HCT116 (cell line): Measurements from ENCODE around the gene PNP. TPM values are rescaled to one million over a fixed set of nuclear protein-coding genes. Genes with fewer than 3 reads are reported as not detected.

ENCODE experiments used
- ATAC-seq: fragments of 200-7000 bp; cut with Tn5 transposase; 2 replicates; pipeline ENCODE4 v1.9.1; 2020; ENCODE audit warnings: mild to moderate bottlenecking, moderate library complexity
- BruUV-seq: library from RNA; stranded (reverse); fragments of 400-500 nt; replicated peaks from 2 replicates; lab custom pipeline; 2021; lab: Mats Ljungman, UMichigan
- CTCF ChIA-PET: fragments of 300-600 bp; sonication (Branson Sonifier 250); formaldehyde crosslinking; loops from one replicate; lab custom pipeline; 2021; ENCODE audit warnings: antibody characterized with exemption; lab: Charles Lee
- POLR2A ChIA-PET: fragments of 300-600, 350-600 bp; sonication (Branson Sonifier 250); formaldehyde crosslinking; loops from one replicate; lab custom pipeline; 2021; ENCODE audit warnings: antibody characterized with exemption; lab: Charles Lee
- RAD21 ChIA-PET, 2 experiments: fragments of 300-600 bp; sonication (Branson Sonifier 250); formaldehyde crosslinking; loops; one replicate each; lab custom pipeline; 2023; ENCODE audit warnings: low total read pairs in 2 of 2; ENCODE audit not compliant: uncharacterized antibody in 2 of 2, unreplicated experiment in 2 of 2, low non-redundant PET in 1 of 2; lab: Charles Lee
- DNase-seq: peaks from one replicate; pipeline ENCODE4 v3.0.0-alpha.2; 2010; ENCODE audit warnings: low read depth, low spot score
- H2AFZ ChIP-seq: fragments of 200-600 bp; shearing (Covaris generic), sonication (generic); 2 replicates; pipeline ENCODE4 v1.6.1; 2017; ENCODE audit warnings: low read depth, mixed run types, mixed read lengths, antibody characterized with exemption, low read length; ENCODE audit not compliant: poor library complexity, severe bottlenecking
- H3K27ac ChIP-seq: 2 replicates; pipeline ENCODE4 v1.5.1; 2012; ENCODE audit warnings: low read depth, low read length
- H3K27me3 ChIP-seq: fragments of 200-600 bp; sonication (generic); 2 replicates; pipeline ENCODE4 v1.6.1; 2016; ENCODE audit warnings: mixed run types, low read length, mixed read lengths; ENCODE audit not compliant: insufficient read depth
- H3K36me3 ChIP-seq, 2 experiments: fragments of 200-500 bp in 1 of 2; fragments of 200-600 bp in 1 of 2; sonication (Bioruptor generic) in 1 of 2; sonication (generic) in 1 of 2; 2 replicates each; pipeline versions ENCODE4 v1.5.1 to v1.6.1; 2014 to 2016; ENCODE audit warnings: low read length in 2 of 2, inconsistent platforms in 1 of 2, mixed read lengths in 1 of 2, mixed run types in 1 of 2; ENCODE audit not compliant: insufficient read depth in 2 of 2, control insufficient read depth in 1 of 2
- H3K4me1 ChIP-seq, 2 experiments: fragments of 200-600 bp in 1 of 2; sonication (generic) in 1 of 2; 2 replicates each; pipeline versions ENCODE4 v1.5.1 to v1.6.1; 2012 to 2017; ENCODE audit warnings: low read length in 2 of 2, inconsistent platforms in 1 of 2, mild to moderate bottlenecking in 1 of 2, mixed read lengths in 1 of 2, mixed run types in 1 of 2, moderate library complexity in 1 of 2; ENCODE audit not compliant: insufficient read depth in 2 of 2, control insufficient read depth in 1 of 2
- H3K4me2 ChIP-seq: fragments of 200-600 bp; sonication (generic); 2 replicates; pipeline ENCODE4 v1.6.1; 2017; ENCODE audit warnings: mixed run types, low read length, mixed read lengths
- H3K4me3 ChIP-seq, 2 experiments: fragments of 200-600 bp in 1 of 2; sonication (generic) in 1 of 2; replicated peaks in 1 of 2; 2 replicates each; pipeline ENCODE4 v1.5.1; 2011 to 2016; ENCODE audit warnings: low read length in 2 of 2, control low read depth in 1 of 2, low read depth in 1 of 2, mild to moderate bottlenecking in 1 of 2, mixed read lengths in 1 of 2, mixed run types in 1 of 2
- H3K79me2 ChIP-seq: fragments of 200-600 bp; sonication (generic); 2 replicates; pipeline ENCODE4 v1.6.1; 2017; ENCODE audit warnings: mild to moderate bottlenecking, mixed run types, low read length, moderate library complexity, mixed read lengths; ENCODE audit not compliant: insufficient read depth
- H3K9ac ChIP-seq: fragments of 200-600 bp; sonication (generic); 2 replicates; pipeline ENCODE4 v1.6.1; 2016; ENCODE audit warnings: low read length, mixed read lengths
- H3K9me2 ChIP-seq: fragments of 200-600 bp; sonication (generic), shearing (Covaris generic); 2 replicates; pipeline ENCODE4 v1.6.1; 2017; ENCODE audit warnings: mixed run types, mild to moderate bottlenecking, moderate library complexity; ENCODE audit not compliant: insufficient read depth
- H3K9me3 ChIP-seq, 2 experiments: fragments of 200-500 bp in 1 of 2; fragments of 200-600 bp in 1 of 2; sonication (Bioruptor generic) in 1 of 2; sonication (generic) in 1 of 2; 2 replicates each; pipeline ENCODE4 v1.6.1; 2014 to 2017; ENCODE audit warnings: low read length in 2 of 2, mixed read lengths in 2 of 2, inconsistent platforms in 1 of 2, low read depth in 1 of 2, mild to moderate bottlenecking in 1 of 2, mixed run types in 1 of 2, moderate library complexity in 1 of 2; ENCODE audit not compliant: control insufficient read depth in 1 of 2, insufficient read depth in 1 of 2
- H4K20me1 ChIP-seq: fragments of 200-600 bp; sonication (generic), shearing (Covaris generic); 2 replicates; pipeline ENCODE4 v1.6.1; 2017; ENCODE audit warnings: mixed run types, mild to moderate bottlenecking, moderate library complexity; ENCODE audit not compliant: insufficient read depth
- CBX3 ChIP-seq: IDR thresholded peaks from 2 replicates; pipeline ENCODE4 v1.6.1; 2012; ENCODE audit warnings: low read depth
- CEBPB ChIP-seq: IDR thresholded peaks from 2 replicates; pipeline ENCODE4 v1.6.1; 2012; ENCODE audit warnings: low read depth
- CTCF ChIP-seq, 3 experiments: fragments of 200-600 bp in 1 of 3; sonication (generic) in 1 of 3; IDR thresholded peaks in 2 of 3; conservative IDR thresholded peaks in 1 of 3; 2 replicates each; pipeline ENCODE4 v1.5.1; 2012 to 2017; ENCODE audit warnings: low read depth in 2 of 3, low read length in 2 of 3, antibody characterized with exemption in 1 of 3, borderline replicate concordance in 1 of 3, control low read depth in 1 of 3, mild to moderate bottlenecking in 1 of 3, mixed read lengths in 1 of 3, mixed run types in 1 of 3, moderate library complexity in 1 of 3; ENCODE audit not compliant: insufficient read depth in 1 of 3
- EGR1 ChIP-seq: IDR thresholded peaks from 2 replicates; pipeline ENCODE4 v1.6.1; 2012; ENCODE audit warnings: low read depth
- ELF1 ChIP-seq: IDR thresholded peaks from 2 replicates; pipeline ENCODE4 v1.6.1; 2012; ENCODE audit warnings: low read depth, borderline replicate concordance
- EZH2 ChIP-seq: fragments of 200-600 bp; sonication (generic); IDR thresholded peaks from 2 replicates; pipeline ENCODE4 v1.6.1; 2017; ENCODE audit warnings: antibody characterized with exemption, mixed run types
- EZH2phosphoT487 ChIP-seq: fragments of 200-600 bp; IDR thresholded peaks from 2 replicates; pipeline ENCODE4 v1.6.1; 2018; ENCODE audit warnings: antibody characterized with exemption, borderline replicate concordance
- FOSL1 ChIP-seq: IDR thresholded peaks from 2 replicates; pipeline ENCODE4 v1.6.1; 2012; ENCODE audit warnings: low read depth
- JUND ChIP-seq: IDR thresholded peaks from 2 replicates; pipeline ENCODE4 v1.6.1; 2012
- POLR2A ChIP-seq: IDR thresholded peaks from 2 replicates; pipeline ENCODE4 v1.7.0; 2011; ENCODE audit warnings: borderline replicate concordance; ENCODE audit not compliant: insufficient read depth, insufficient read length; ENCODE audit errors: extremely low read depth
- POLR2AphosphoS5 ChIP-seq: IDR thresholded peaks from 2 replicates; pipeline ENCODE4 v1.6.1; 2011; ENCODE audit warnings: mild to moderate bottlenecking, low read depth, low read length, moderate library complexity
- RAD21 ChIP-seq: IDR thresholded peaks from 2 replicates; pipeline ENCODE4 v1.6.1; 2012; ENCODE audit warnings: low read depth, mild to moderate bottlenecking
- REST ChIP-seq: IDR thresholded peaks from 2 replicates; pipeline ENCODE4 v1.6.1; 2012; ENCODE audit warnings: low read depth
- SIN3A ChIP-seq: IDR thresholded peaks from 2 replicates; pipeline ENCODE4 v1.6.1; 2012; ENCODE audit warnings: low read depth
- SP1 ChIP-seq: IDR thresholded peaks from 2 replicates; pipeline ENCODE4 v1.6.1; 2012; ENCODE audit warnings: low read depth
- SRF ChIP-seq: IDR thresholded peaks from 2 replicates; pipeline ENCODE4 v1.6.1; 2012; ENCODE audit warnings: low read depth
- TCF7L2 ChIP-seq: IDR thresholded peaks from 2 replicates; pipeline ENCODE4 v1.7.0; 2011; ENCODE audit warnings: borderline replicate concordance, inconsistent platforms; ENCODE audit not compliant: insufficient read depth, insufficient read length; ENCODE audit errors: extremely low read depth
- YY1 ChIP-seq: IDR thresholded peaks from 2 replicates; pipeline ENCODE4 v1.6.1; 2011; ENCODE audit warnings: low read length, low read depth, moderate library complexity, mild to moderate bottlenecking; ENCODE audit not compliant: insufficient replicate concordance; ENCODE audit errors: extremely low read depth
- ZFX ChIP-seq: fragments of 450-650 bp; IDR thresholded peaks from 2 replicates; pipeline ENCODE4 v1.6.1; 2017
- intact Hi-C: fragments of 100-400 bp; cut with micrococcal nuclease; formaldehyde crosslinking; loops from 2 replicates; pipeline ENCODE4 v1.10.0; 2022
- total RNA-seq: library from RNA; stranded (reverse); gene quantifications from one replicate; pipeline ENCODE4 v1.2.1, GENCODE V29; 2021; ENCODE audit not compliant: unreplicated experiment

PNP gene
- total RNA-seq, 1 experiment from 2014 or later, result 63.0 TPM

DNA sequence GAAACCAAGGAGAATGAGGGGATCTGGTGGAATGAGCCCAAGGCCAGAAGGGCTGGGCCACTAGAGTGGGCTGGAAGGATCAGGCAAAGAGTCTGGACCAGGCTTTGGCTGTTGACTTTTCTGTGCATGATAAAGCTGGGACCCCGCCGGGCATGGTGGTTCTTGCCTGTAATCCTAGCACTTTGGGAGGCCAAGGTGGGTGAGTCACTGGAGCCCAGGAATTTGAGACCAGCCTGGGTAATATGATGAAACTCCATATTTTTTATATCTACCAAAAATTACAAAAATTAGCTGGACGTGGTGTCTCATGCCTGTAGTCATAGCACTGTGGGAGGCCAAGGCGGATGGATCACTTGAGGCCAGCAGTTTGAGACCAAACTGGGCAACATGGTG is 32.8 kb upstream of the PNP start:
- POLR2A ChIA-PET, result no interaction called here
- no peaks in the 10 kb centered on the region for H3K9me3 ChIP-seq
- peaks cover 8 to 22% of the 10 kb centered on the region in 2 experiments for H3K4me1 ChIP-seq
- no peak for DNase-seq
- no peak for ATAC-seq
- intact Hi-C loops, result no loop called here
- no peaks in the 10 kb centered on the region for H3K27me3 ChIP-seq
- H3K9me2 ChIP-seq, result no peaks in the 10 kb centered on the region
- no TSS peak for BruUV-seq
- H3K9ac ChIP-seq, result no peak overlapping the region
- H3K4me3 ChIP-seq, result no peak overlapping the region
- H2AFZ ChIP-seq, result no peak overlapping the region
- TF ChIP-seq CBX3 (no peak), RAD21 (no peak), POLR2AphosphoS5 (no peak), REST (no peak), TCF7L2 (no peak), SRF (no peak), SIN3A (no peak), FOSL1 (no peak), EGR1 (no peak), CEBPB (no peak), EZH2 (no peak), JUND (no peak), EZH2phosphoT487 (no peak), CTCF (IDR thresholded peaks at IDR 0.05 in 2 of 3, conservative IDR thresholded peaks at IDR 0.05 in 1 of 3; ENCODE audit: borderline replicate concordance in 1 of 3, insufficient read depth in 1 of 3, low read depth in 2 of 3, low read length in 2 of 3) (no peak), ELF1 (no peak), SP1 (no peak), POLR2A (no peak), YY1 (no peak), ZFX (no peak)
- TF ChIP-seq, all 23 proteins: peak for 0
- no peaks in the 10 kb centered on the region for H3K36me3 ChIP-seq
- H3K79me2 ChIP-seq, result no peaks in the 10 kb centered on the region
- CTCF ChIA-PET, result no interaction called here
- H4K20me1 ChIP-seq, result no peaks in the 10 kb centered on the region
- RAD21 ChIA-PET, result no interaction called here
- no peak overlapping the region for H3K27ac ChIP-seq
- H3K4me2 ChIP-seq, result no peak overlapping the region
